8988T (cell line): ENCODE results near the gene GSK3A.
A peak's percentile ranks its signal among the peaks of the same experiment; 100 is the strongest.

Experiments used
- DNase-seq: peaks from one replicate; pipeline ENCODE4 v3.0.0; 2011

GSK3A gene

DNA sequence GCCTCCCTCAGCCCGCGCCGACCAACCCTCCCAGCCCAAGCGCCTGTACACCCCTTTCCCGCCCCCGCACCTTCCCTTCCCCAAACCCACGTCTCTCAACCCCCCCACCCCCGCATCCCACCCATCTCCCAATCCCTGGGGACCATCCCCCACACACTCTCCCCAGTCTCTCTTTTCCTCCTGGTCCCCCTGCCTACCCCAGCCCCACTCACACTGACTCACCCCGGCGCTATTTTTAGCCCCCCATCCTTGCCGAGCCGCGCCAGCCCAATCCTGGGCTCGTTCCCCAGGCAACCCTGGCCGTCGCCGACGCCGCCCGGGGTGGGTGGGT, 38.4 kb upstream of the GSK3A start:
- DNase-seq = no peak

DNA sequence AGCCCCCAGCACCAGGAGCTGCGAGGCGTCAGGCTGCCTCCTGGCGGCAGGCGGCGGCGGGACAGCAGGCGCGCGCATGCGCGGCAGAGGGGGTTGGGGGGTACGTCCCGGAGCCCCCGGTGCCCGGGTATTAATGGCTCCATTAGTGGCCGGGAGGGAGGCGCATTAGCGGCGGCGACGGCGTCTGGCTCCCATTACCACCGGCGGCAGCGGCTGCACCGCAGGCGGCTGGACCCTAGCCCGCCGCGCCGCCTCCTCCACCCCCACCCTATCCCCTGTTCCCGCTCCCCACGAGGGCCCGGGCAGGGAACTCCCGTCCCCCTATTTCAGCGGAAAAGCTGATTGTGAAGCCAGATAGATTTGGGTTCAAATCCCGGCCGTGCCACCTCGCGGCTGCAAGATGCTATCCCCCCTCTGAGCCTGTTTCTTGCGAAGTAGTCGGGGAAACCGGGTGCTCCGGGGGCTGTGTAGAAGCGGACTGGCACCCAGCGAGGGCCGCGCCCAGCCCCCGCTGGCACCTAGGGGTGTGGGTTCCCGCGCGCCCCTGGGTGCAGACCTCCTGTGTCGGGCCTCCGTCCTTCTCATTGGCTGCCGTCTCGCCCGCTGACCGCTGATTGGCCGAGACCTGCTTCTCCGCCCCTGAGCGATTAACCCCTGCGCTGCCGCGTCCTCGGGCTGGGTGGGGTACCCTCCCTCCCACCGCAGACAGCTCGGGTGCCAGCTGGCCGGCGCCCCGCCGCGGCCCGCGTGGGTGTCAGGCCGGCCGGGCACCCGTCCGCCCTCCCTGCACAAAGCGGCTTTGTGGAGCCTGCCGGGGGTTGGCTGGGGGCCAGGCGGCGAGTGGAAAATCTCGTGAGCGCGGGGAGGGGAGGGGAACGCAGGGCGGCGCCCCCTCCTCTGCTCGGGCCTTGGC, 37.8 kb upstream of the GSK3A start:
- DNase-seq = peak; percentile 97

DNA sequence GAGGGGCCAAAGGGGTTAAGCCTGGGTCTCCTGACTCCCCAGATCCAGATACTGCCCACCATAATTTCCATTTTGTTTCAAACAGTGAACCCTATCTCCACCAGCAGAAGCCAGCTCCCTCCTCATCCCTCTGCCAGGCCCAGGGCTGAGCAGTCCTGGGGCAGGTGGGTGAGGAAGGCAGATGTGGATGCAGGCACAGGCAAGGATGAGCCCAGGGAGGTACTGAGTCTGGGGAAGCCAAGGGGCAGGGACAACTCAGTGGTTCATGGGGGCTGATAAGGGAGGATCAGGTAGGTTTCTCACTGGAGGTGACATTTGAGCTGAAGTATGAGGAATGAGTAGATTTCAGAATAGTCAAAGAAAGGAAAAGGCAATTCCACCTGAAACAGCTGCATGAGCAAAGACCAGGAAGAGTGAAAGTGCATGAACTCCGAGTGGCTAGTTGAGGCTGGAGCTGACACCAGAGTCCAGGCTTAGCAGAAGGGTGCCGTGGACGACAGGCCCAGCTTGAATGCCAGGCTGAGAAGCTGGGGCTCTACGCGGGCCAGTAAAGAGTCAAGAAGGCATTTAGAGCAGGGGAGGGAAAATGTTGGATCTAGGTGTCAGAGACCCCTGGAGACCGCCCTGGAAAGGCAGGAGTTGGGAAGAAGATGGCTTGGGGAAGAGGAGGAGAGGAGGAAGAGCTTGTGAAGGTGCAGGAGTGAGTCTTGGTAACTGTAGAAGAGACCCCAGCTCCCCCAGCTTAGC, 36.9 kb upstream of the GSK3A start:
- DNase-seq = no peak

DNA sequence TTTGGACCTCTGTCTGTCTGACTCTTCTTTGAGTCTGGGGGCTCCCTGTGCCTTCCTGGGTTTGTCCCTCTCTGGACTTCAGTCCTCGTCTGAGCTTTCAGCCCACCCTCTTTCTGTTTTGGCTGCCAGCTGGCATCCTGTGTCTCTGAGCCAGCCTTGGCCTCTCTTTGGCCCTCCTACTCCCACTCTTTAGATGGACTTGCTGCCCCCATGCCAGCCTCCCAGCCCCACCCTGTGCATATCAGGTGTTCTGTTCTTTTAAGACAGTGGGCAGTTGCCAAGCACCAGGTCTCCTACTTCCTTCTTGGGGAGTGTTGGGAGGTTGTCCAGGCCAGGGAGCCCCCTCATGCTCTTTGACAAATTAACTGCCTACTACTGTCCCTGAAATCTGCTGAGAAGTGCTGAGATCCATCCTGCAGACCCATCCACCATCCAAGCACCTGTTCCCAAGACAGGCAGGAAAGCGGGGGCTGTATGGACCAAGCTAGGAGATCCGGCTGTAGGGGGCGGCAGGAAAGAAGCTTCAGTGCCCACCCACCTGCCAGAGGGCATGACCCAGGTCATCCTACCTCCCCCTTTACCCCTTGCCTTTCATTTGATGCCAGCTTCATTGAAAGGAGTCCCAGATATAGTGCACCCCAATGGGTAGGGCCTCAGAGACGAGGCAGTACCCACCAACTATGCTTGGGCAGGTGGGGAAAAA, 36.2 kb upstream of the GSK3A start:
- no peak for DNase-seq

DNA sequence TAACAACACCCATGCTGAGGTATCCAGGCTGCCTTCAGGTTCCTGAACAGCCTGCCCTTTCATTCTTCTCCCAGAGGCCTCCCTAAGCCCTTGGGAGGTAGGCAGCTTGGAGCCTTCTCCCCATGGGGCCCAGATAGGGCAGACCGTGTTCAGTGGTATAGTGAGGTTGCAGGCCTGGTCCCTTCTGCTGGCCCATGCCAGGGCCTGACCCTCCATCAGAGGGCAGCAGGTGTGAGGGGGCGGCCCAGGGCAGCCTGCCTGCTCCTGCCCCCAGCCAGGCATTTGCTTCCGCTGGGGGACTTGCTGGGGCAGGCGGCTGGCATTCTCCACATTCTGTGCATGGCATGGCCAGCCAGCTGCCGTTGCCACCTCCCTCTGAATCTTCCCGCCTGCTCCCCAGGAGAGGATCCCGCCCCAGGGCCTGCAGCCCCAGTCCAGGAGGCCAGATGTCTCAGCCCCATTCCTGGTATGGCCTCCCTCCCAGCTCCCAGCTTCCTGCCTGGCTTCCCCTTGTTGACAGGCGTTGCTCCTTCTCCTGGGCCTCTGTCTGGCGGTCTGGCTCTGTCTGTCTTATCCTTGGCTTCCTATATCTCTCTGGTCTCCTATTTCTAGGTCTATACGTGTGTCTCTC, 35.5 kb upstream of the GSK3A start:
- DNase-seq = no peak

DNA sequence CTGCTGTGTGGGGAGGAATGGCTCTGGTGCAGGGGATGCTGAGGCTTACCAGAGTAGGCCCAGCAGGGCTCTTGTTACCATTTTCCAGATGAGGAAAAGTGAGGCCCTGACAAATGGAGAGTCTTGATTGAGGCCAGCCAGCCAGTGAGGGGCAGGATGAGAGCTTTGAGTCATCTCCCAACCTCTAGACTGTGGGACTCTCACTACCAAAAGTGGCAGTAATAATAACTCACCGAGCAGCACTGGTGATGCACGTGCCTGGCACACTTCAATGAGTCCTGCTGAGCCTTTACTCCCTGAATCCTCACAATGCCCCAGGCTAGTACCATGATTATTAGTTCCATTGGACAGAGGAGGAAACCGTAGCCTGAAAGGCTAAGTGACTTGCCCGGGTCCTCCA, 34.4 kb upstream of the GSK3A start:
- DNase-seq = no peak

DNA sequence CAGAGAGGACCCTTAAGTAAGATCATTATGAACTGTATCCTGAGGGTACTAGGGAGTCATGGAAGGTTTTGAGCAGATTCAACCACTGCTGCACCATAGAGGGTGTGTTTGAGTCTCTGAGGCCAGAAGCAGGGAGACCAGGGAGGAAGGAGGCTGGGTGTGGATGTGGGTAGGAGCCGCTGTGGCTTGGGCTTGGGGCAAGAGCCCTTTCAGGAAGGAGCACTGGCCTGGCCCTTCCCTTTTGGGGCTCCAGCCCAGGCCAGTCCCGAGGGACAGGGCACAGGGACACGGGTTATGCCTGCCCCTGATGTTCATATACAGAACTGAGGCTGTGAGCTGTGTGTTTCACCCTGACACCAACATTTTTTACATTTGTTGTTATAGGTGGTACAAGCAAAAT, 33.9 kb upstream of the GSK3A start:
- DNase-seq = no peak

DNA sequence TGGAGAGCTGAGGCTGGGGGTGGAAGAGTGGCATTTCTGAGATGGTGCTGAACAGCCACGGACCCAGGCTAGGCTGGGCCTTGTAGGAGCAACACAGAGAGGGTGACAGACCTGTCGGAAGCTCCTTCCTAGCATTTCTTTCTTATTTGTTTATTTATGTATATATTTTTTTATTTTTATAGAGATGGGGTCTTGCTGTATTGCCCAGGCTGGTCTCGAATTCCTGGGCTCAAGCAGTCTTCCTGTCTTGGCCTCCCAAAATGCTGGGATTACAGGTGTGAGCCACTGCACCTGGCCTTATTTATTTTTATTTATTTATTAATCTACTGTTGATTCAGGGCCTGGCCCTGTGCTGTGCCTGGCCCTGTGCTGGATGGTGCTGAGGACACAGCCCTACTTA, 33.1 kb upstream of the GSK3A start:
- DNase-seq = no peak

DNA sequence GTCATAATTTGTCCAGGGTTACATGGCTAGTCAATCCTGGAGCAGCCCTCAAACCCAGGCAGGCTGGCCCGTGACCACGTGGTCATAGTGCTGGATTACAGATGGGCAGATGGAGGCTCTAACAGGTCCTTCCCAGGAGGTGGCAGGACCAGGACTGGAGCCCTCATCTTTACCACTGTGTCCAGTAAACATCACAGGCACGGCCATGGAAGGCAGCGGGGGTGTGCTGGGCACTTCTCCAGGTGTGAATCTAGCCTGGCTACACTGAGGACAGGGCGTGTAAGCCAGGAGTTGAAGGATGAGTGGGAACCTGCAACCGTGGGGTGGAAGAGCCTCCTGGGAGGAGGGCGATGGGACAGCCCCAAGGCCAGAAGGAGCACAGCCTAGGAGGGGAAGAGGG, 32.7 kb upstream of the GSK3A start:
- no peak for DNase-seq

DNA sequence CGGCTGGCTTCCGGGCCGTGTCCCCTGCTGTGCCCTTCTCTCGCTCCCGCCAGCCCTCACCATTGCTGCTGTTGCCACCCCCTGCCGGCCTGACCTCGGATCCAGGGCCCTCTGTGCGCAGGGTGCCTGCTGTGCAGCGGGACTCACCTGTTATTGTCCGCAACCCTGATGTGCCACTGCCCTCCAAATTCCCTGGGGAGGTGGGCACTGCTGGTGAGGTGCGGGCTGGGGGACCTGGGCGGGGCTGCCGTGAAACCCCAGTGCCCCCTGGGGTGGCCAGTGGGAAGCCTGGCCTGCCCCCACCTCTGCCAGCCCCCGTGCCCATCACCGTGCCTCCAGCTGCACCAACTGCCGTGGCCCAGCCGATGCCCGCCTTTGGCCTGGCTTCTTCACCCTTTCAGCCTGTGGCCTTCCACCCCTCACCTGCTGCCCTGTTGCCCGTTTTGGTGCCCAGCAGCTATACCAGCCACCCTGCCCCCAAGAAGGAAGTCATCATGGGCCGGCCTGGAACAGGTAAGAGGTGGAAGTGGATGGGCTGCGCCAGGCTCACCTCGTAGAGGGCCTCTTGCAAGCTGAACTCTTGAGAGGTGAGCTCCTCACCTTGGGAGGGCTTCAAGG, 31.8 kb upstream of the GSK3A start:
- no peak for DNase-seq

DNA sequence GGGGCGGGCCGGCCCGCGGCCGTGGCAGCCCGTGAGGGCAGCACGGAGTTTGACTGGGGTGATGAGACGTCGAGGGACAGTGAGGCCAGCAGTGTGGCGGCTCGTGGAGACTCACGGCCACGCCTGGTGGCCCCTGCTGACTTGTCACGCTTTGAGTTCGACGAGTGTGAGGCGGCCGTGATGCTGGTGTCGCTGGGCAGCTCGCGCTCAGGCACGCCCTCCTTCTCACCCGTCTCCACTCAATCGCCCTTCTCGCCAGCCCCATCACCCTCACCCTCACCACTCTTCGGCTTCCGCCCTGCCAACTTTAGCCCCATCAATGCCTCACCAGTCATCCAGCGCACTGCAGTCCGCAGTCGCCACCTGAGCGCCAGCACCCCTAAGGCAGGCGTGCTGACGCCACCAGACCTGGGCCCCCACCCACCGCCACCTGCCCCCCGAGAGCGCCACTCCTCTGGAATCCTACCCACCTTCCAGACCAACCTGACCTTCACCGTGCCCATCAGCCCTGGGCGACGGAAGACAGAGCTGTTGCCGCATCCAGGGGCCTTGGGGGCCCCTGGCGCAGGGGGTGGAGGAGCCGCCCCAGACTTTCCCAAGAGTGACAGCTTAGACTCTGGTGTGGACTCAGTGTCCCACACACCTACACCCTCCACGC, 31.1 kb upstream of the GSK3A start:
- DNase-seq = no peak

DNA sequence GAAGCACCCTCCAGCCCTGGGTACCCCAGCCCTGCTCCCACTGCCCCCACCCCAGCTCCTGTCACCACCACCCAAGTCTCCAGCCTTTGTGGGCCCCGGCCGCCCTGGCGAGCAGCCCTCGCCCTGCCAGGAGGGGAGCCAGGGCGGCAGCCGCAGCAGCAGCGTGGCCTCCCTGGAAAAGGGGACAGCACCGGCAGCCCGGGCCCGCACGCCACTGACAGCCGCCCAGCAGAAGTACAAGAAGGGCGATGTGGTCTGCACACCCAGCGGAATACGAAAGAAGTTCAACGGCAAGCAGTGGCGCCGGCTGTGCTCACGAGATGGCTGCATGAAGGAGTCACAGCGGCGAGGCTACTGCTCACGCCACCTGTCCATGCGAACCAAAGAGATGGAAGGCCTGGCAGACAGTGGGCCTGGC, 30.6 kb upstream of the GSK3A start:
- DNase-seq = no peak

DNA sequence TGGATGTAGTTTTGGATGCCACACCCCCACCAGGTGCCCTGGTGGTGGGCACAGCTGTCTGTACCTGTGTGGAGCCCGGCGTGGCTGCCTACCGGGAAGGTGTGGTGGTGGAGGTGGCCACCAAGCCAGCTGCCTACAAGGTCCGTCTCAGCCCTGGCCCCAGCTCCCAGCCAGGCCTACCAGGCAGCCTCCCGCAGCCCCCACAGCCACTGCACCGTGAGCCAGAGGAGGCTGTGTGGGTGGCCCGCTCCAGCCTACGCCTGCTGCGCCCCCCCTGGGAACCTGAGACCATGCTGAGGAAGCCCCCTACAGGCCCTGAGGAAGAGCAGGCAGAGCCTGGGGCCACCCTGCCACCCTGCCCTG, 30.1 kb upstream of the GSK3A start:
- DNase-seq = no peak

DNA sequence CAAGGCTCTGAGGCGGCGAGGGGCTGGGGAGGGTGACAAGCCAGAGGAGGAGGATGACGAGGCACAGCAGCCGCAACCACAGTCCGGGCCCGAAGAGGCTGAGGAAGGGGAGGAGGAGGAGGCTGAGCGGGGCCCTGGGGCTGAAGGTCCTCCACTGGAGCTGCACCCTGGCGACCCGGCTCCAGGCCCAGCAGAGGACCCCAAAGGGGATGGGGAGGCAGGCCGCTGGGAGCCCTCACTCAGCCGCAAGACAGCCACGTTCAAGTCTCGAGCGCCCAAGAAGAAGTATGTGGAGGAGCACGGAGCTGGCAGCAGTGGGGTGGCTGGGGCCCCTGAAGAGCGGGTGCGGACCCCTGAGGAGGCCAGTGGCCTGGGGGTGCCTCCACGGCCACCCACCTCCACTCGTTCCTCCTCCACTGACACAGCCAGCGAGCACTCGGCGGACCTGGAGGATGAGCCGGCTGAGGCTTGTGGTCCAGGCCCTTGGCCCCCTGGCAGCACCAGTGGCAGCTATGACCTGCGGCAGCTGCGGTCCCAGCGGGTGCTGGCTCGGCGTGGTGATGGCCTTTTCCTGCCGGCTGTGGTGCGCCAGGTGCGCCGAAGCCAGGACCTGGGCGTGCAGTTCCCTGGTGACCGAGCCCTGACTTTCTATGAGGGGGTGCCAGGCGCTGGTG, 29.6 kb upstream of the GSK3A start:
- no peak for DNase-seq

DNA sequence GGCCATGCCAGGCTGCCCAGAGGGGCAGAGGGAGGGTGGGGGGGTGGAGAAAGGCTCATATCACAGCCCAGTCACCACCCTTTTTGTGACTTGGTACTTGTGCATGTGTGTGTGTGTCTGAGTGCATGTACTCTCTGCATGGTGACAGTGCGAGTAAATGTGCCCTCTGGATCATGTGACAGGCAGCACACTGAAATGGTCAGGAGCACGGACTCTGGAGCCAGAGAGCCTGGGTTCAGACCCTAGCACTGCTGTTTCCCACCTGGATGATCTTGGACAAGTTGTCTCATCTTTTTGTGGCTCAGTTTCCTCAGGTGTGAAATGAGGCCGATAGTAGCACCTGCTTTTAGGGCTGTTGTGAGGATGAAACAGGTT, 28.6 kb upstream of the GSK3A start:
- DNase-seq = no peak

DNA sequence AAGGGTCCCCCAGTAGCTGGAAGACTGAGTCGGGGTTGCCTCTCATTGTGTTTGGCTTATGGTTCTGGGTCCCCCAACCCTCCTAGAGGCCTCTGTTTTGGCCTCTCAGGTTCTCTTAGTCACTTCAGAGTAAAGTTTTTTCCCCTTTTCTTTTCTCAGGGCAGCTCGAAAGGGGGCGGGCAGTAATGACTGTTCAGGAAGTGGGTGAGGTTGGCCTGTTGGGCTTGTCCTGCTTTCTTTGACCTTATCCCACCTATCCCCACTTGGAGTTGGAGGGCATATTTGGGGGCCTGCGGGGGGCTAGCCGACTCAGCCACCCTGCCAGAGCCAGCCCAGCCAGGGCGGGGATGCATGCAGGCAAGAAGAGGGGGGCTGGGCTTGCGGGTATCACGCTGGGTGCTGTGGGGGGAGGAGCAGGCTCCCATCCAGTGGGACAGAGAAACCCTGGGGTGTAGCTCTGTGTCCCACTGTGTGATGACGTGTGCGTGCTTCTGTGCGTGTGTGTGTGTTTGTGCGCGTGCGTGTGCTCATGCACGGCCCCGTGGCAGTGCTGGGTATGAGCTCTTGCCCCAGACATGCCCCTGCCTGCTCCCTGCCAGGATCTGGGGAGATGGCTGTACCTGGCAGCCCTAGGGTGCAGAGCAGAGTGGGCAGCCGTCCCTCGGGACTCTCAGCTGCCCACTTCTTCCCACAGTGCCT, 28.1 kb upstream of the GSK3A start:
- DNase-seq = no peak

DNA sequence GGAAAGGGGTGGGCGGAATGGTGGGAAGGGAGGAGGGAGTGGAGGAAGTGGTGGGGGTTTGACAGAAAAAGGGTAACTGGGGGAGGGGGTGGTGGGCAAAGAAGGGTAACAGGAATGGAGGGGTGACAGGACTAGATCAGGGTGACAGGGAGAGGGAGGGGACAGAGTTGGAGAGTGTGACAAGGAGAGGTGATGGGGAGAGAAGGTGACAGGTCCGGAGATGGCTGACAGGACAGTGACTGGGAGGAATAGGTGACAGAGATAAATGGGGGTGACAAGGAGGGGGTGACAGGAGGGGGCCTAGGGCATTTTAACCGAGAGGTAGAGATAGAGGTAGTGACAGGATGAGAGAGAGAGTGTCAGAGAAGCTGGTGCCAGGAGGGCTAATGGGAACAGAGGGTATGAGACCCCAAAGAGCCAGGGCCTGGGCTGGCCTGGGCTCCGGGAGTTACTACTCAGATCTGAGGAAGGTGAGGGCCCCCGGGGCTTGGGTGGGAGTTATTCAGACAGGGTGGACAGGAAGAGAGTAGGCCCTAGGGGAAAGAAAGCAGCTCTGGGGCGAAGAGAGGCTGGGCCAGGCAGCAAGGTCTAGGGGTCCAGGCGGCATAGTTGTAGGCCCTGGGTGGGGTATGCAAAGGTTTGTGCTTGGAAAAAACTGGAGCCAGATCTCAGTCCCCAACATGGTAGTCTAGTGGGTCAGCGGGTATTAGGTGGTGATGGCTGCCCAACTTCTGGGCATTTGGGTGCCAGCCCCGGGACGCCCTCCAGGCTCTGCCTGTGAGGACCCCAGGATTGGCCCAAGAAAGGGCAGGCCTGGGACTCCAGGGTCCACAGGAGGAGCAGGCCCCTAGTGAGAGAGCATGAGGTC, 27.3 kb upstream of the GSK3A start:
- DNase-seq = no peak

DNA sequence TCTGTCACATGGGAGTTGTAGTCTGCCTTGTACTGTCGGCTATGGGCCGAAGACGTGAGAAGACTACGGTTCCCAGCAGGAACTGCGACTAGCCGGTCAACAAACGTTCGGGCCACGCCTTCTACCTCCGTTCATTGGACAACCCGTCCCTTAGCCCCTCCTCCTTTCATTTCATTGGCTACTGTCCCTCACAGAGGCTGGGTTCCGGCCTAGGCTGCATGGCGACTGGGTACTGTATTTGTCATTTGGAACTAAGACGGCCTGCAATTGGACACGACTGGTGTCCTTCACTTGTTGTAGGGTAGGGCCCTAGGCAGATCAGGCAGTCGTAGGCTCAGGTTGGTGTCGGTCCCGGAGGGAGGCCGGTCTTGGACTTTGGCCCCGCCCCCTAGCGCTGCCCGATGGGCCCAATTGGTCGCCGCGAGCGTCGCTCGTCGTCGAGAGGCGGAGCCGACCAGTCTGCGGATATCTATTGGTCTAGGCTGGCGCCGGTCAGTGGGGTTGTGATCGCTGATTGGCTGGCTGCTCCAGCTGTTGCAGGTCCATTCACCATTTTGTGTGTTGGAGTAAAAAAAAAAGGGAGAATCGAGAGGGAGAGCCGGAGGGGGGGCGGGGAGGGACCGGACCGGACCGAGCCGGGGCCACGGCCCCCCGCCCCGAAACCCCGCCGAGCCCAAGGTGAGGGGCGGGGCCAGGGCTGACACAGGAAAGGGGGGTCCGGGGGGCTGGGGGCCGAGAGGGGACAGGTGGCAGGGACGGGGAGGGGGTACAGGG, 26.5 kb upstream of the GSK3A start, which contains the start of gene CIC:
Gene CIC, plus strand, starts transcription at position 549 of the 774 bp plus-strand sequence. CDS start 2,532 bp downstream, outside the sequence.
- DNase-seq = peak; percentile 87

DNA sequence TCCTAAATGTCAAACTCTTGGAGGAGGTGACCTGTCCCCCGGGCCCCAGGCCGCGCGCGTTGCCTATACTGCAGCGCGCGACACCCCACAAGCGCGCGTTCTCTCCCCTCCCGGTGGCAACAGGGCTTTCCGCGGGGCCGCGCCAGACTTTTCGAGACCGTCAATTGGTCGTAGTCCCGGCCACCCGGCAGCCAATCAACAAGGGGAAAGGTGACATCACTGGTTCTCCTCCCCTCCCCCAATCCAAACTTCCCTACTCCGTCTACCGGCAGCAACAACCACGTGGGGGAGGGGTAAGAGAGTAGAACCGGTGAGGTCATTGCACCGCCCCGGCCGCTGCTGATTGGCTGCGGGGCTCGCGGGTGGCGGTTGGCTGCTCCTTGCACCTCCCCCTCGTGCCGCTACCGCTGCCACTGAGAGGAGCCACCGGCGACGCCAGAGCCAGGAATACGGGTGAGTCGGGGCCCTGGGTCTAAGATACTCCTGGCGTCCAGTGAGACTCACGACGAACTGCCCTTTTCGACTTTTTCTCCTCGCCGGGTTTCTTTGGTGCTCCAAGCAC, 25.8 kb upstream of the GSK3A start:
- DNase-seq = peak; percentile 69
